T-helper 1 cell treated with Interleukin-12 subunit alpha and Interleukin-12 subunit beta and Interleukin-4 antibody, amounts not matched to agents 30 ng/mL and 1 ng/mL, for 36 hours (primary cell): ENCODE data around the gene PARK7. TPM values are rescaled to one million over a fixed set of nuclear protein-coding genes. Genes with fewer than 3 reads are reported as not detected.

Experiments
- intact Hi-C: fragments of 100-400 bp; cut with micrococcal nuclease; formaldehyde crosslinking; loops from one replicate; pipeline ENCODE4 v1.15.1; 2024
- total RNA-seq: library from RNA; stranded (reverse); gene quantifications from 2 replicates; pipeline ENCODE4 v1.2.3, GENCODE V29; 2022

PARK7 gene
- total RNA-seq, 1 donor from 2014 or later, result 281 TPM

GRCh38 chr1:7975212-7975865 lies 13.8 kb downstream of the PARK7 start:
- intact Hi-C loops, result no loop called here

GRCh38 chr1:7980984-7981383 lies 19.5 kb downstream of the PARK7 start:
- intact Hi-C loops, result no loop called here

- intact Hi-C loops, result no loop called here
These were observed 21.7 kb downstream of the PARK7 start for GRCh38 chr1:7983086-7983778.

GRCh38 chr1:7984811-7985210 lies 23.3 kb downstream of the PARK7 start:
- intact Hi-C loops, result no loop called here

- intact Hi-C loops, result no loop called here
These were observed 24.5 kb downstream of the PARK7 start for GRCh38 chr1:7985851-7986612.

- intact Hi-C loops, result no loop called here
These were observed 26.0 kb downstream of the PARK7 start for GRCh38 chr1:7987528-7987927.

DNA sequence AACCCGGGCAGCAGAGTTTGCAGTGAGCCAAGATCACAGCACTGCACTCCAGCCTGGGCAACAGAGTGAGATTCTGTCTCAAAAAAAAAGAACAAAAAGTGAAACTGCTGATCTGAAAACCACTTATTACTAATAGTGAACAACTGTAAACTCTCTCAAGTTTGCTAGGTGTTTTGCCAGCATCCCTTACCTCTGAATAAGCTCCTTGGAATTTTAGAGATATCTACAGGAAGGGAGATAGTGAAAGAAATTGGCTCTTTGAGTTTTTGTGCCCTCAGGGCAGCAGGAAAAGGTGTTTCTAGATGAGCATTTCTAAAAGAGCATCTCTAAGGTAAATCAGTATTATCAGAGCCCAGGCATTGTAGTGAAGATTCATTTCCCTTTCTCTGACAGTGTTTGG lies 27.1 kb downstream of the PARK7 start:
- intact Hi-C loops, result no loop called here

- intact Hi-C loops, result no loop called here
These were observed 28.4 kb downstream of the PARK7 start for GRCh38 chr1:7989762-7990428.

DNA sequence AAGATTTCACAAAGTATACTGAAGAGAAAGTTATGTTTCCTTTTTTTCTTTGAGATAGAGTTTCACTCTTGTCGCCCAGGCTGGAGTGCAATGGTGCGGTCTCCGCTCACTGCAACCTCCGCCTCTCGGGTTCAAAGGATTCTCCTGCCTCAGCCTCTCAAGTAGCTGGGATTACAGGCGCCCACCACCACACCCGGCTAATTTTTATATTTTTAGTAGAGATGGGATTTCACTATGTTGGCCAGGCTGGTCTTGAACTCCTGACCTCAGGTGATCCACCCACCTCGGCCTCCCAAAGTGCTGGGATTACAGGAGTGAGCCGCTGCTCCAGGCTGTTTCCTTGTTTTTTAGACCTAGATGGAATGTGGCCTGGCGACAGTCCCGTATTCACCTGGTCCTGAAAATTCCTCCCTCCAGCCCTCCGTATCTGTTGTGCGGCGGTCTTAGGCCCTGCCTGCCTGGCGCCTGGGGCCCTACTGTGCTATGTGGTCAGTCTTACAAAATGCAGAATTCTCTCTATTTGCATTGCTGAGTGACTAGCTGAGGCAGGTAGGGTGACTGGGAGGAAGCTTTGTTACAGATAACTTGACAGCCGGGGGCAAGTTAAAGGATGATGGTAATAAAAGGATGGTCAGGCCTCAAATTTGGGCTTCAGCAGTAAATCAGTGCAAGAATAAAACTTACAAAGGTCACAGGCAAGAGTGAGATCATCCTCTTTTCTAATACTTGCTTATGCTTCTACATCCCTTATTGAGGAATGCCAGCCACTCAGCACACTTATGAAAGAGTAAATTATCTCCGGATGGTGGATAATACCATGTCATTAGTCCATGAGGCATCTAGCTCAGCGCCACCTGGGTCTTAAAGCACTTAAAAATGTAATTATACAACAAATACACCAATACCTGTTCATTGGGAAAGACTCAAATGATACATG lies 30.3 kb downstream of the PARK7 start:
- intact Hi-C loops, result no loop called here

DNA sequence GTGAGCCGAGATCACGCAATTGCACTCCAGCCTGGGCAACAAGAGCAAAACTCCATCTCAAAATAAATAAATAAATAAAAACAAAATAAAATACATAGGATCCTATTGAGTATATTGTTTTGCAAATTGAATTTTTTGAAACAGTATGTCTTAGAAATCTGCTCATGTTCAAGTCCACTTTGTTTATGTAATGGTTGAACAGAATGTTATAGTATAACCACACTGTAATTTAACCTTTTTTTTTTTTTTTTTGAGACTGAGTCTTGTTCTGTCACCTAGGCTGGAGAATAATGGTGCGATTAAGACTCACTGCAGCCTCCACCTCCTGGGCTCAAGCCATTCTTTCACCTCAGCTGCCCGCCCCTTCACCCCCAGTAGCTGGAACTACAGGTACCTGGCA lies 31.4 kb downstream of the PARK7 start:
- intact Hi-C loops, result no loop called here

DNA sequence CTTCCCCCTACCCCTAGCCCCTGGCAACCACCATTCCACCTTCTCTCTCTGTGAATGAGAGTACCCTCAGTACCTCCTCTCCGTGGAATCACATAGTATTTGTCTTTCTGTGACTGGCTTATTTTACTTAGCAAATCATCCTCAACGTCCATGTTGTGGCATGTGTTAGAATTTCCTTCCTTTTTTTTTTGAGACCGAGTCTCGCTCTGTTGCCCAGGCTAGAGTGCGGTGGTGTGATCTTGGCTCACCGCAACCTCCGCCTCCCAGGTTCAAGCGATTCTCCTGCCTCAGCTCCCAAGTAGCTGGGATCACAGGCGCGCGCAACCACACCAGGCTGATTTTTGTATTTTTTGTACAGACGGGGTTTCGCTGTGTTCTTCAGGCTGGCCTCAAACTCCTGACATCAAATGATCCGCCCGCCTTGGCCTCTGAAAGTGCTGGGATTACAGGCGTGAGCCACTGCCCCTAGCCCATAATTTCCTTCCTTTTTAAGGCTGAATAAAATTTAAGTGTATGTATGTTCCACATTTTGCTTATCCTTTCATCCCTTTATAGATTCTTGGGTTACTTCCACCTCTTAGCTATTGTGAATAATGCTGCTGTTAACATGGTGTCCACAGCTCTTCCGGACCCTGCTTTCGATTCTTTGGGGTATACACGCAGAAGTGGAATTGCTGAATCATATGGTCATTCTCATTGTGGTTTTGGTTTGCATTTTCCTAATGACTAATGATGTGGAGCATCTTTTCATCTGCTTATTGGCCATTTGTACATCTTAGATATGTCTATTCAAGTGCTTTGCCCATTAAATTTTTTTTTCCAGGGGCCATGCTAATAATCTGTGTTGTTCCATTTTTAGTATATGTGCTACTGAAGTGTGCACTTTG lies 32.3 kb downstream of the PARK7 start:
- intact Hi-C loops, result no loop called here

- intact Hi-C loops, result no loop called here
These were observed 33.3 kb downstream of the PARK7 start for GRCh38 chr1:7994827-7995226.

DNA sequence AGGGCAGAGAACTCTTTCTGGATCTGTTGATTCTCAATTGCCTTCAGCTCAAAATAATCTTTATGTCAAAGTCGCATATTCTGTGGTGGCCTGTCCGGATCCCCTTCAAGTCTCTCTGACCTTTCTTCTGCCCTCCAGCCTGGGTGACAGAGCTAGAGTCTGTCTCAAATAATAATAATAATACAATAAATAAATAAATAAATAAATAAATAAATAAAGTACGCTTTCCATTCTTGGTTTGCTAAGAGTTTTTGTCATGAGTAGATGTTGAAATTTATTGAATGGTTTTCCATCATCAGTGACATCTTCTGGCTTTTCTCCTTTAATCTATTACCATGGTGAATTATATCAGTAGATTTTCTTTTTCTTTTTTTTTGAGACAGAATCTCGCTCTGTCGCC lies 33.9 kb downstream of the PARK7 start:
- intact Hi-C loops, result no loop called here

- intact Hi-C loops, result no loop called here
These were observed 40.9 kb downstream of the PARK7 start for GRCh38 chr1:8002329-8002910.

GRCh38 chr1:8002921-8003320 lies 41.4 kb downstream of the PARK7 start:
- intact Hi-C loops, result no loop called here

GRCh38 chr1:8003438-8004112 lies 42.1 kb downstream of the PARK7 start:
- intact Hi-C loops, result no loop called here

GRCh38 chr1:8004113-8004802 lies 42.7 kb downstream of the PARK7 start:
- intact Hi-C loops, result no loop called here
